GM21825 (cell line): ENCODE data around the gene SPINK4.

Source experiments
- ATAC-seq: cut with Tn5 transposase; IDR thresholded peaks from one replicate; pipeline ENCODE4 v1.9.1; 2021; ENCODE audit warnings: mild to moderate bottlenecking, moderate library complexity; ENCODE audit not compliant: unreplicated experiment

The SPINK4 gene

GRCh38 chr9:33256236-33256635, 16.3 kb downstream of the SPINK4 start:
- ATAC-seq: no peak

DNA sequence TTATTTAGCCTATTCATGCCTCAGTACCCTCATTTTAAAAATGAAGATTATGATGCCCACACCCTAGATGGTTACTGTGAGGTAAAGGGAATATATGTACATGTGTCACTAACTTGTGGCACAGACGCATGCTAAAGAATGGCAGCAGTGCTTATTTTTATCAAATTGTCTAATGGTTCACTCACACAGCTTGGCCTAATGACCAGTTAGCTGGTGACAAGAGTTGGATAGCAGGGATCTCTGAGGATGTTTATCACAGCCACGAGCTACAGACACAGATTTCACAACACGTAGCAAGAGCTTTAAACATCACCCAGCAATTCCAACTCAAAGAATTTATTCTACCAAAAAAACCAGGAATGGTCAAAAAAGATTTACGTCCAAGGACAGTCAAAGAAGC, 17.3 kb downstream of the SPINK4 start:
- no peak for ATAC-seq

- ATAC-seq: no peak
Observed at GRCh38 chr9:33260372-33260771, 20.4 kb downstream of the SPINK4 start.

- no peak for ATAC-seq
Observed at GRCh38 chr9:33263131-33264002, 23.4 kb downstream of the SPINK4 start.

GRCh38 chr9:33264003-33264472, 24.1 kb downstream of the SPINK4 start:
- ATAC-seq: peak; percentile 21

- peak; percentile 87 for ATAC-seq
Observed at GRCh38 chr9:33264473-33265177, 24.7 kb downstream of the SPINK4 start, which contains the start of the genes BAG1 and CHMP5. Gene BAG1, minus strand, starts transcription at chr9:33264708. Gene CHMP5, plus strand, starts transcription at chr9:33265049. Its CDS starts 30 bp downstream, at chr9:33265079.

- no peak for ATAC-seq
Observed at GRCh38 chr9:33265211-33265865, 25.4 kb downstream of the SPINK4 start.

DNA sequence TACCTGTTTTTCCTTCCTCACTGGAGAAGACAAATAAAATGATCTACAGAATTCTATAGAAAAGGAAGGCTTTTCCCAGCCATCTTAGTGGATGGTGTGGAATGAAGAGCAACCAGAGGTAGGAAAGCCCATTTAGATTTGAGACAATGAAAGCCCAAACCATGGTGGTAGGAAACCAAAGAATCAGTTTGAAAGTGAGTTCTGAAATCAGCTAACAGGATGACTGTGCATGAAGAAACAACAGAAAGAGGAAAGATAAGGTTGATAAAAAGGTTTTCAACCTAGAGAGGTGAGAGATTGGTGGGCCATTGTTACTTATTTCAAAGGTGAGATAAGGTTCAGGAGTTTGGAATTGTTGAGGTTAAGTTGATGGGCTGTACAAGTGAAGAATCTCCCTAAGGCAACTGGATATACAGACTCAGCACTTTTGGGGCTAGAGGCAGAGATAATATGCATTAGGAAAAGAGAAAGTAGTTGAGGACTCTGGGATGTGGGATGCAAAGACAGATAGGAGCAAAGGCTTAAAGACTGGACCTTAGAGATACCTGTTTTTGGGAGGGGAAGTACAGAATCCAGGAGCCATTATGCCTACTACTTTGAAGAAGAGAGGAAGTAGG, 27.3 kb downstream of the SPINK4 start:
- no peak for ATAC-seq

DNA sequence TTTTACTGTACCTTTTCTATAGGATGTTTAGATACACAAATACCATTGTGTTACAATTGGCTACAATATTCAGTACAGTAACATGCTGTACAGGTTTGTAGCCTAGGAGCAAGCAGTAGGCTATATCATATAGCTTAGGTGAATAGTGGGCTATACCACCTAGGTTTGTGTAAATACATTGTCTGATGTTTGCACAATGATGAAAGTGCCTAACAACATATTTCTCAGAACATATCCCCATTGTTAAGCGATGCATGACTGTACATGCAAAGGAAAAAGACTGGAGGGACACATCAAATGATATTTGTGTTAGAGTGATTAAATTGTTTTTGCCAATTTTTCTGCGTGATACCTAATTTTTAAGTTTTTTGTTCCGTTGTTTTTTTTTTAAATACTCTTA, 30.2 kb downstream of the SPINK4 start:
- no peak for ATAC-seq

- no peak for ATAC-seq
Observed at GRCh38 chr9:33272061-33272460, 32.1 kb downstream of the SPINK4 start.

- ATAC-seq: no peak
Observed at GRCh38 chr9:33273266-33273971, 33.5 kb downstream of the SPINK4 start.

DNA sequence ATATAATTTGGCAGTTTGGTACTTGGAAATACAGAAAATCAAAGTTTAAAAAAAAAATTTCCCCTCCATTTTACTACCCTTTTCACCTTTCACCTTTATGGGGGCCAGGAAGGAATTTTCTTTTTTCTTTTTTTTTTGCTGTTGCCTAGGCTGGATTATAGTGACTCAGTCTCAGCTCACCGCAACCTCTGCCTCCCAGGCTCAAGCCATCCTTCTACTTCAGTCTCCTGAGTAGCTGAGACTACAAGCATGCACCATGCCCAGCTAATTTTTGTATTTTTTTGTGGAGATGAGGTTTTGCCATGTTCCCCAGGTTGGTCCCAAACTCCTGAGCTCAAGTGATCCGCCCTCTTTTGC, 34.0 kb downstream of the SPINK4 start:
- ATAC-seq: no peak

- ATAC-seq: no peak
Observed at GRCh38 chr9:33277484-33277883, 37.5 kb downstream of the SPINK4 start.

DNA sequence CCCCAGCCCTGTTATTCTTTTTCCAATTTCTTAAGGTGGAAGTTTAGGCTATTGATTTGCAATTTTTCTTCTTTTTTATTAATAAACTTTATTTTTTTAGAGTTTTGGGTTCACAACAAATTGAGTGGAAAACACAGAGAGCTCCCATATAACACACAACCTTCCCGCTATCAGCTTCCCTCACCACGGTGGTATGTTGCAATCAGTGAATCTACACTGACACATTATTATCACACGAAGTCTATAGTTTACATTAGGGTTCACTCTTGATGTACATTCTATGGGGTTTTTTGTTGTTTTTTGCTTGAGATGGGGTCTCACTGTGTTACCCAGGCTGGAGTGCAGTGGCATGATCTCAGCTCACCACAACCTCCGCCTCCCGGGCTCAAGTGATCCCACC, 45.5 kb downstream of the SPINK4 start:
- ATAC-seq: no peak

DNA sequence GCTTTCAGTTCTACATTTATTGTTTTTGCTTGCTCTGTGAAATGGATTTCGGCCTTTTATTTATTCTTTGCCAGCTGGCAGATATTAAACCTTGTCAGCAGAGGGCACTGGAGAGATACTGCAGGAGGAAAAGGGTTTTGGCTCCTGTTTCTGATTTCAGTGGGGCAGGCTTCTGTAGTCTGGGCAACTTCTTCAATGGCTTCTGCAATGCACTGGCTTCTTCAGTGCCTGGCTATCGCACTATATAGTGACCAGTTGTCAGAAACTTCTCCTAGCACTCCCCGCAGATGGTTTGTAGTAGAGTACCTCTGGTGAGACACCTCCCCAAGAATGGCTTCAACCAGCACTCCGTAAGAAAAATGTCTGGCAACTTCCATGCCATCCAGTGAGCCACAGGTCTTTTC, 47.1 kb downstream of the SPINK4 start:
- ATAC-seq: no peak

DNA sequence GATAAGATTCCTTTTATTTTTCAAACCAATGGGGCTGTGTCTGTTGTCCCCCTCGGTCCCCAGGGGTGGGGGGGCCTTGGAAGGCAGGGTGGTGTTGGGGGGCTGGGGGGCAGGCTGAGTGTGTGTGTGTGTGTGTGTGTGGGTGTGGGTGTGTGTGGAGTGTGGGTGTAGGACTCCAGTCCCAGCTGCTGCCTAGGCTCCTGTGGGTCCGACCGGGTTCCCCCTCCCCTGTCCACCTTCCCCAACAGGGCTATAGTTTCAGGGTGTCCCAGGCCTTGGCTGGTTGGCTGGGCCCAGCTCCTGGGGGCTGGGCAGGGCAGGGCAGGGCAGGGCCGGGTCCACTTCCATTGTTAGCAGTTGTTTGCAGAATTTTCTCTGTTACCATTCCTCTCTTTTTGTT, 48.3 kb downstream of the SPINK4 start:
- ATAC-seq: no peak

- ATAC-seq: no peak
Observed at GRCh38 chr9:33288828-33289483, 49.0 kb downstream of the SPINK4 start.

- ATAC-seq: no peak
Observed at GRCh38 chr9:33289496-33289895, 49.5 kb downstream of the SPINK4 start.

DNA sequence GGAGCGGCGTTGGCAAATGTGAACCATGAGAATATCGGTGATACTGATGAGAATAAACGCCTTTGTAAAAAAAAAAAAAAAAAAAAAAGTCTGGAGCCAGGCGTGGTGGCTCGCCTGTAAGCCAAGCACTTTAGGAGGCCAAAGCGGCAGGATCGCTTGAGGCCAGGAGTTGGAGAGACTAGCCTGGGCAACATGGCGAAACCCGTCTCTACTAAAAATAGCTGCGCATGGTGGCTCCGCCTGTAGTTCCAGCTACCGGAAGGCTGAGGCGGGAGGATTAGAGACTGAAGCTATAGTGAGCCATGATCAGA, 49.9 kb downstream of the SPINK4 start:
- ATAC-seq: no peak
